ENCODE results near the gene TSPAN5.
"Not testable (repeated sequence)": the region's sequence is repeated elsewhere in the genome, so short reads cannot be mapped to it uniquely, and the experiment has no call there.

DNA sequence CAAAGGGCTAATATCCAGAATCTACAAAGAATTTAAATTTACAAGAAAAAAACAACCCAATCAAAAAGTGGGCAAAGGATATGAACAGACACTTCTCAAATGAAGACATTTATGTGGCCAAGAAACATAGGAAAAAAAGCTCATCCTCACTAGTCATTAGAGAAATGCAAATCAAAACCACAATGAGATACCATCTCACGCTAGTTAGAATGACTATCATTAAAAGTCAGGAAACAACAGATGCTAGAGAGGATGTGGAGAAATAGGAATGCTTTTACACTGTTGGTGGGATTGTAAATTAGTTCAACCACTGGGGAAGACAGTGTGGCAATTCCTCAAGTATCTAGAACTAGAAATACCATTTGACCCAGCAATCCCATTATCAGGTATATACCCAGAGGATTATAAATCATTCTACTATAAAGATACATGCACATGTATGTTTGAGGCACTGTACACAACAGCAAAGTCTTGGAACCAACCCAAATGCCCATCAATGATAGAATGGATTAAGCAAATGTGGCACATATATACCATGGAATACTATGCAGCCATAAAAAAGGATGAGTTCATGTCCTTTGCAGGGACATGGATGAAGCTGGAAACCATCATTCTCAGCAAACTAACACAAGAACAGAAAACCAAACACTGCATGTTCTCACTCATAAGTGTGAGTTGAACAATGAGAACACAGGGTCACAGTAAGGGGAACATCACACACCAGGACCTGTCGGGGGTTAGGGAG is 197.1 kb downstream of the TSPAN5 start:
- not testable (repeated sequence) for TF ChIP-seq CTCF (conservative IDR thresholded peaks at IDR 0.05); ZFX (IDR thresholded peaks at IDR 0.05)
